Esophagus squamous epithelium (tissue), 4 donors: ENCODE data around the gene LDLRAD3.

Source experiments
- CTCF ChIP-seq, 6 experiments: fragments of 450-650 bp in 4 of 6; fragments of 200-600 bp in 2 of 6; sonication (generic) in 2 of 6; IDR thresholded peaks; one replicate each; pipeline ENCODE4 v1.5.1; 2016 to 2019; ENCODE audit warnings: antibody characterized with exemption in 6 of 6, mild to moderate bottlenecking in 4 of 6, moderate library complexity in 4 of 6
- POLR2A ChIP-seq, 4 donors: fragments of 450-650 bp; IDR thresholded peaks; one replicate each; pipeline ENCODE4 v1.6.1; 2017; ENCODE audit warnings: antibody characterized with exemption in 4 of 4, mild to moderate bottlenecking in 4 of 4, moderate library complexity in 3 of 4

DNA sequence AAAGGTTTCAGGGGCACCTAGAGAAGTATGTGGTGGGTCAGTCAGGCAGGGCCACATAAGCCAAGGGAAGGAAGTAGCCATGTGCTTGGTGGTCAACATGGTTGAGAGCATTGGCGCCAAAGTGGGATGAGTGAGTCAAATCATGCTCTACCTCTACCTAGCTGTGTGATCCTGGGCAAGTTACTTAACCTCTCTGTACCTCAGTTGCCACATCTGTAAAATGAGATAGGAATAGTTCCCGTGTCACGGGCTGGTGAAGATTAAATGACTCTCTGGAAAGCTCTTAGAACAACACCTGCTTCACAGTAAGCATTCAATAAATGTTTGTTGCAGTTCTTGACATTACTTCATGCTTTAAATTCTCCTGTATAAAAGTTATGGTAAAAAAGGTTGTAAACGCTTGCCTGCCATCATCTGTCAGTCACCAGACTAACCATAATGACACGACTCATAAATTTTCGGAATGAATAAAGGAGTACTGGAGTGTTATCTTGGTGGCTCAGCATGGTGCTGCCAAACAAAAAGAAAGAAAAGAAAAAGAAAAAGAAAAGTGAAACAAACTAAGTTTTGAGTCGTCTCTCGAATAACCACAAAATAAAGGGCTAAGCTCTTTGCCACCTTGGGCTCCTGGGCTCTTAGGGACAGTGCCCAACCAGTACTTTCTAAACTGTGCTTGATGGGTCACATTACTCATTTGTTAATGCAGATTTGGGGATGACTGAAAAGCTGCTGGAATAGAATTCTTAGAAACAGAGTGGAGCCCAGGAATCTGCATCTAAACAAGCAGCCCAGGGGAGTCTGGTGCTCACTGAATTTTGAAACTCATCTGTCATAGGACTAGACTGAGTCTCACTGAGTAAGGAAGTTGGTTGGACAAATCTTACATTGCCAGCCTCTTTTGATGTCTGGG, 107.6 kb downstream of the LDLRAD3 start:
- TF ChIP-seq CTCF (IDR thresholded peaks at IDR 0.05) (no peak), POLR2A (IDR thresholded peaks at IDR 0.05) (no peak)
